Ishikawa (cell line): ENCODE data around the gene FOXN3.

Source experiments
- CEBPB ChIP-seq: IDR thresholded peaks from 2 replicates; pipeline ENCODE4 v1.6.1; 2012
- EGR1 ChIP-seq: IDR thresholded peaks from 2 replicates; pipeline ENCODE4 v1.6.1; 2012
- EP300 ChIP-seq: IDR thresholded peaks from 2 replicates; pipeline ENCODE4 v1.6.1; 2012; ENCODE audit warnings: borderline replicate concordance
- FOXM1 ChIP-seq: IDR thresholded peaks from 2 replicates; pipeline ENCODE4 v1.6.1; 2012; ENCODE audit warnings: low read depth, borderline replicate concordance
- MAX ChIP-seq: IDR thresholded peaks from 2 replicates; pipeline ENCODE4 v1.6.1; 2012
- YY1 ChIP-seq: IDR thresholded peaks from 2 replicates; pipeline ENCODE4 v1.6.1; 2012; ENCODE audit warnings: low read depth
- ZBTB7A ChIP-seq: IDR thresholded peaks from 2 replicates; pipeline ENCODE4 v1.6.1; 2012; ENCODE audit warnings: low read depth
- TF ChIP-seq, protein P1 (sequence below): IDR thresholded peaks from 2 replicates; pipeline ENCODE4 v1.6.1; 2012; ENCODE audit warnings: low read depth, mild to moderate bottlenecking

GRCh38 chr14:89331398-89331797 is 85.6 kb downstream of the FOXN3 start:
- TF ChIP-seq, protein P1, sequence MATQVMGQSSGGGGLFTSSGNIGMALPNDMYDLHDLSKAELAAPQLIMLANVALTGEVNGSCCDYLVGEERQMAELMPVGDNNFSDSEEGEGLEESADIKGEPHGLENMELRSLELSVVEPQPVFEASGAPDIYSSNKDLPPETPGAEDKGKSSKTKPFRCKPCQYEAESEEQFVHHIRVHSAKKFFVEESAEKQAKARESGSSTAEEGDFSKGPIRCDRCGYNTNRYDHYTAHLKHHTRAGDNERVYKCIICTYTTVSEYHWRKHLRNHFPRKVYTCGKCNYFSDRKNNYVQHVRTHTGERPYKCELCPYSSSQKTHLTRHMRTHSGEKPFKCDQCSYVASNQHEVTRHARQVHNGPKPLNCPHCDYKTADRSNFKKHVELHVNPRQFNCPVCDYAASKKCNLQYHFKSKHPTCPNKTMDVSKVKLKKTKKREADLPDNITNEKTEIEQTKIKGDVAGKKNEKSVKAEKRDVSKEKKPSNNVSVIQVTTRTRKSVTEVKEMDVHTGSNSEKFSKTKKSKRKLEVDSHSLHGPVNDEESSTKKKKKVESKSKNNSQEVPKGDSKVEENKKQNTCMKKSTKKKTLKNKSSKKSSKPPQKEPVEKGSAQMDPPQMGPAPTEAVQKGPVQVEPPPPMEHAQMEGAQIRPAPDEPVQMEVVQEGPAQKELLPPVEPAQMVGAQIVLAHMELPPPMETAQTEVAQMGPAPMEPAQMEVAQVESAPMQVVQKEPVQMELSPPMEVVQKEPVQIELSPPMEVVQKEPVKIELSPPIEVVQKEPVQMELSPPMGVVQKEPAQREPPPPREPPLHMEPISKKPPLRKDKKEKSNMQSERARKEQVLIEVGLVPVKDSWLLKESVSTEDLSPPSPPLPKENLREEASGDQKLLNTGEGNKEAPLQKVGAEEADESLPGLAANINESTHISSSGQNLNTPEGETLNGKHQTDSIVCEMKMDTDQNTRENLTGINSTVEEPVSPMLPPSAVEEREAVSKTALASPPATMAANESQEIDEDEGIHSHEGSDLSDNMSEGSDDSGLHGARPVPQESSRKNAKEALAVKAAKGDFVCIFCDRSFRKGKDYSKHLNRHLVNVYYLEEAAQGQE = no peak
- TF ChIP-seq EP300 = no peak
- no peak for TF ChIP-seq ZBTB7A
- TF ChIP-seq EGR1 = no peak
- TF ChIP-seq FOXM1 = no peak
- no peak for TF ChIP-seq YY1
- no peak for TF ChIP-seq MAX
- TF ChIP-seq CEBPB = no peak
